Measurements from ENCODE around the gene CDH12.
"Not testable (repeated sequence)": the region's sequence is repeated elsewhere in the genome, so short reads cannot be mapped to it uniquely, and the experiment has no call there.

The CDH12 gene

GRCh38 chr5:22577006-22577405 lies 276.1 kb downstream of the CDH12 start:
- in situ Hi-C loops (cut with MboI; ENCODE audit: low sequenced_read_pairs) = no loop called here

- in situ Hi-C loops (cut with MboI; ENCODE audit: low sequenced_read_pairs) = no loop called here
Observed at GRCh38 chr5:22572941-22573340, 280.2 kb downstream of the CDH12 start.

- in situ Hi-C loops (cut with MboI; ENCODE audit: low sequenced_read_pairs) = no loop called here
Observed at GRCh38 chr5:22567983-22568382, 285.2 kb downstream of the CDH12 start.

DNA sequence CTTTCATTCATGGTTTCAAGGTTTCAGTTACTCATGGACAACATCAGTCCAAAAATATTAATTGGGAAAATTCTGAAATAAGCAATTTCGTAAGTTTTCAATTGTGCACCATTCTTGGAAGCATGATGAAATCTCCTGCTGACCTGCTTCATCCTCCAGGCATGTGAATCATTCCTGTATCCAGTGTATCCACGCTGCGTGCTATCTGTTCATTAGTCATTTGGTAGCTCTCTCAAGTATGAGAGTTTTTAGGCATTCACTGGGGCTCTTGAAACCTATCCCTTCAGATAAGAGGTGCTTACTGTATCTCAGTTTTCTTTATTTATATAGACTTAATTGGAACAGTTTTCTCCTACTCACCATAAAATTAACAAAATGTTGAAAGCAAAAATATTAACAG lies 293.0 kb downstream of the CDH12 start:
- in situ Hi-C loops (cut with MboI; ENCODE audit: low sequenced_read_pairs) = no loop called here

GRCh38 chr5:22557251-22557650 lies 295.9 kb downstream of the CDH12 start:
- in situ Hi-C loops (cut with MboI; ENCODE audit: low sequenced_read_pairs) = no loop called here

- in situ Hi-C loops (cut with MboI; ENCODE audit: low sequenced_read_pairs) = no loop called here
Observed at GRCh38 chr5:22554475-22554874, 298.7 kb downstream of the CDH12 start.

- in situ Hi-C loops (cut with MboI; ENCODE audit: low sequenced_read_pairs) = no loop called here
Observed at GRCh38 chr5:22549876-22550671, 303.1 kb downstream of the CDH12 start.

DNA sequence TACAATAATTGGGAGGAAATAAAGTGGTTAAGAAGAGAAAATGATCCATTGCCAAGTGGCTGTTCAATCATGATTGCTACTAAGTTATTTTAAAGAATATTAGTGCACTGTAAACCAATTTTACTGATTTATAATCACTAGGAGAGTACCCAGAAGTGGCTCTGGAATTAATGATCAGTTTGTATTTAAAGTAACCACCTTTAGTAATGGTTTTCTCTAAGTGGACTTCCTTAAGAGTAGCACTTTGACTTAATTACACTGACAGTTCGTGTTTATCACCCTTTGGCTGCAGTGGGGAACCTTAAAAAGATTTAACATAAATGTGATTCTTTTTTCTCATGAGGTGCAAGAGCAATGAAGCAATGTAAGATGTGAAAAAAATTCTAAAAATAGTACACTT lies 310.8 kb downstream of the CDH12 start:
- in situ Hi-C loops (cut with MboI; ENCODE audit: low sequenced_read_pairs) = no loop called here

DNA sequence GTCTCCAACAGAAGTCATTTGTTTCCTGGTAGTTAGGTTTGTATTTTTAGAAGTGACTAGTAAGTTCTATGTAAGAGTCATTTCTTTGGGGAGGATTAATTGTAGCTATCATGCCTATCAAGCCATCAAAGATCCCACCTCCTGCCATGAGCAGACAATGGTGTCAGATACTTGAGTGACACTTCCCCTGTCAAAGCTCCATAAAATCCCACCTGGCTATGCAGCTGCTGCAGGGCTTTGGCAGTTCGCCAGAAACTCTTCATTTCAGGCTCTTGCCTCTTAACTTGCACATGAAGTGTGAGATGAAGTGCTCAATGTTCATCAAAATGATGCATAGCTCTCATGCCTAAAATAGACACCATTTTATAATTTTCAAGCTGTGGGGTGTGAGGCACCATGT lies 312.1 kb downstream of the CDH12 start:
- in situ Hi-C loops (cut with MboI; ENCODE audit: low sequenced_read_pairs) = no loop called here

GRCh38 chr5:22539762-22540161 lies 313.4 kb downstream of the CDH12 start:
- in situ Hi-C loops (cut with MboI; ENCODE audit: low sequenced_read_pairs) = no loop called here

GRCh38 chr5:22531986-22532385 lies 321.2 kb downstream of the CDH12 start:
- in situ Hi-C loops (cut with MboI; ENCODE audit: low sequenced_read_pairs) = no loop called here

DNA sequence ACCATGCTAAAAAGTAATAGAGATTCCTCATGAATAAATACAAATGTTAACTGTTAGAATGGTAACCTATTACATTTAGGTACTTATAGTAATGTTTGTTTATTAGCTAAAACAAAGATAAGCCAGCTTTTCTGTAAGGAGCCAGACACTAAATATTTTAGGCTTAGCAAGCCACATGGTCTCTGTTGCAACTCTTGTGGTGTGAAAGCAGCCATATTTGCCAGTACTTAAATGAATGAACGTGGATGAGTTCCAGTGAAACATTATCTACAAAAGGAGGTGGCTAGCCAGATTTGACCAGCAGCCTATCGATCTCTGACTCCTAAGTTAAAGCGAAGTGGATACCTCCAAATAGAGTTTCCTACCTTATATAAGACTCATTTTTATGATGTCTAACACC lies 331.6 kb downstream of the CDH12 start:
- in situ Hi-C loops (cut with MboI; ENCODE audit: low sequenced_read_pairs) = no loop called here

- in situ Hi-C loops (cut with MboI; ENCODE audit: low sequenced_read_pairs) = not testable (repeated sequence)
Observed at GRCh38 chr5:22516497-22516896, 336.6 kb downstream of the CDH12 start.

DNA sequence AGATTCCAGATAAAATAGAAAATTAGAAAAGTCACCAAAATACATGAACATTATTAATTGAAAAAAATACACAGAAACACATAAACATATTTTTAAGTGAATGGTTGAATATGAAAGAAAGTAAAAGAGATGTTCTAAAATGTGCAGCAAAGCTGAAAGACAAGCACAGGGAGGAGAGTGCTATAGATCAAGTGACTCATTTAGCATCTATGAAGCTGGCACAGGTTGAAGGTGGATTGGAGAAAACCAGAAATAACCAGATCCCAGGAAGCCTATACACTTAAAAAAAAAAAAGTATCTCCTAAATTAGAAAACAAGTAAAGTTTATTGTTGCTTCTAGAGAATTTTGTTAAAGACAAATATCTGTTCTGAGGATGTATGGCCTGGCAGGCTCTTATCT lies 338.9 kb downstream of the CDH12 start:
- in situ Hi-C loops (cut with MboI; ENCODE audit: low sequenced_read_pairs) = no loop called here

DNA sequence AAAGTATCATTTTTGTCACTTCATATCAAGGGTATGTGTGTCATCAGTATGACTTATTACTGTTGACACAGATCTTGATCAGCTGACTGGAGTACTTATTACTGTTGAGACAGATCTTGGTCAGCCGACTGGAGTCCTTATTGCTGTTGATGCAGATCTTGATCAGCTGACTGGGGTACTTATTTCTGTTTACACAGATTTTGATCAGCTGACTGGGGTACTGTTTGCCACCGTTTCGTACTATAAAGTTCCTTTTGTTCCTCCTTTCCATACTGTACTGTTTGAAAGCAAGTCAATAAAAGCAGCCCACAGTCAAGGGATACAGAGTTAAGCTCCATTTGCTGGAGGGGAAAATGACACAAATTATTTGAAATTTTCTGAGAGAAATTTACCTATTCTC lies 347.3 kb downstream of the CDH12 start:
- in situ Hi-C loops (cut with MboI; ENCODE audit: low sequenced_read_pairs) = no loop called here

GRCh38 chr5:22504411-22504810 lies 348.7 kb downstream of the CDH12 start:
- in situ Hi-C loops (cut with MboI; ENCODE audit: low sequenced_read_pairs) = no loop called here

GRCh38 chr5:22500556-22500955 lies 352.6 kb downstream of the CDH12 start:
- in situ Hi-C loops (cut with MboI; ENCODE audit: low sequenced_read_pairs) = no loop called here

- in situ Hi-C loops (cut with MboI; ENCODE audit: low sequenced_read_pairs) = no loop called here
Observed at GRCh38 chr5:22496666-22497065, 356.5 kb downstream of the CDH12 start.

DNA sequence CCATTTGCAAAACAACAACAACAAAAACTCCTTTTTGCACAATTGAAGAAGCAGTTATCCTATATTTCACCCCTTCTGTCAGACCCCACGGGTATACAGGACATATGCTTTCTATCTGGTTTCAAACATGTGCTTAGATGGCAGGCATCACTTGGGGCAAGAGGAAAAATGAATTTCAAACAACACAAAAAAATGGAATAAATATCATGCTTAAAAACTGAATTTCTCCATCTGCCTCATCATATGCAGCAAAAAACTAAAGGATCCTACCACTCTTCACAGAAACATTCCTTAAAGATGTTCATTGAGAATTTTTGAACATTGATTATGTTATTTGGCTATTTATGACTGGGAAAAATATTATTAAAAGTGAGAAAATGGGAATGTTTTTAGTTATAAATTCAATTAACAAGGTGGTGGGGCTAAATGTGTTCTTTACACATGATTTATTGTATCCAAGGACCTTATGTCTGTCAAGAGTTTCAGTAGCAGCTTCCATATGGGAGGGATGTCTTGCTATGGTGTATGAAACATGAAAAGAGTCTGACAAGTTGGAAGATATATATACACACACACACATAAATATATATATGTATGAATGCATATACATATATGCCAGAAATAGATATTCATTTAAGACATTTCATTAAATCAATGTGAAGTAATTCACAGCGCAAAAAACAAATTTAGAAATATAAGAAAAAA lies 358.0 kb downstream of the CDH12 start:
- in situ Hi-C loops (cut with MboI; ENCODE audit: low sequenced_read_pairs) = no loop called here

GRCh38 chr5:22488427-22488826 lies 364.7 kb downstream of the CDH12 start:
- in situ Hi-C loops (cut with MboI; ENCODE audit: low sequenced_read_pairs) = no loop called here

DNA sequence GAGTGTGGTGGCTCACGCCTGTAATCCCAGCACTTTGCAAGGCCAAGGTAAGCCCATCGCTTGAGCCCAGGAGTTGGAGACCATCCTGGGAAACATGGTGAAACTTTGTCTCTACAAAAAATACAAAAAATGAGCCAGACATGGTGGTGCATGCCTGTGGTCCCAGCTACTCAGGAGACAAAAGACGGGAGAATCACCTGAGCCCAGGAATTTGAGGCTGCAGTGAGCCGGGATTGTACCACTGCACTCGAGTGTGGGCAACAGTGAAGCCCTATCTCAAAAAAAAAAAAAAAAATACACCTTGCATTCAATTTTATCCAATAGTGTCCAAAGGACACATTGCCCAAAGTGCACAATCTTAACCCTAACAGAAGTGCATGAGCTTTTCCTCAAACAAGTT lies 372.8 kb downstream of the CDH12 start:
- in situ Hi-C loops (cut with MboI; ENCODE audit: low sequenced_read_pairs) = no loop called here

DNA sequence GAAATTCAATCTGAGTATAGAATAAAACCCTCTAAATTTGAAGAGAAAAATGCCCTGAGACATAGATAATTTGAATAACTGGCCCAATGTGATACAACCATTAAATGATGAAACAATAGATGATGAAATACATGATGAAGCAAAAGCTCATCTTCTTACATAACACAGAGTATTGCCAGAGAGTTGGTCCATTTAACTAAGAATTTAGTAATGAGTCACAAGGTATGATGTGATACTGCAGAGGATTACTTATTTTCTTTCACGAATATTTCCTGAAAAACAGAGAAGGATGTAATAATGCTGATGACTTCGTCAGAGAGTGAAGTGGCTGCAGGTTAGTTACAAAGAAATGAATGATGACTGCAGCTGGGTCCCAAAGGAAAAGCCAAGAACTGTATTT lies 379.3 kb downstream of the CDH12 start:
- in situ Hi-C loops (cut with MboI; ENCODE audit: low sequenced_read_pairs) = no loop called here
